ENCODE measurements around the gene STAU1. TPM values are rescaled to one million over a fixed set of nuclear protein-coding genes. Genes with fewer than 3 reads are reported as not detected.
A peak's percentile ranks its signal among the peaks of the same experiment; 100 is the strongest.

STAU1 gene
- total and polyA plus RNA-seq, 2 experiments from 2014 or later, result 59.4 to 78.2 TPM

DNA sequence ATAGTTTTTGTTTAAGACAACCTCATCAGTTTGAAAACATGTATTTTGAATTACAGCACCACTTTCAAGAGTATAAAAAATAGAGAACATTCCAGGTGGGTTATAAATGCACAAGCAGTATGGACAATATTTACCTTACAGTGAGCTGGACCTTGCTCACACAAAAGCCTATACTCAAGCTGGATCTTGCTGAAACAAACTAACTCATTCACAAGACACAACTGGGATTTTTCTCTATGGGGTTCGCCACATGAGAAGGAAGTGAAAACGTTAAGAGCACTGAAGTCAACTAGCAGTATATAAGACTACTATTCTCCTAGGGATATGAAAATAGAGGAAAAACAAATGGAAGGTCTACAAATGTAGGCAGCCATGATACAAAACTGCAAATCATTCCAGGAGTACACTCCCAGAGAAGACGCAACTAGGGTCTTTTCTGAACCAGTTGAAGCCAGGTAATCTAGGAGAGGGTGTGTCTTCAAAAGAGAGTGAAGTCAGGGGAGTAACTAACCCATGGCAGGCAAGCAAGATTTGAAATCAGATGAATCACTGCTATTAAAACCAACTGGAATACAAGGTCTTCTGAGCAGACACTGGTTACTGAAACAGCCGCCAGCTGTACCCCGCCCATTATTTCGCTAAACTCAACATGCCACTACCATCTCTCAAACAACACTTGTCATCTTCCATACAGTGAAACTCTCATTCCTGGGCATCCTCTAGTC, 26.5 kb downstream of the STAU1 start:
- Histone ChIP-seq H3K27ac (no peak overlapping the region), H3K79me2 (ENCODE audit: insufficient read depth) (peaks cover 100% of the 10 kb centered on the region), H3K4me3 (no peak overlapping the region), H3K36me3 (ENCODE audit: low read depth) (peaks cover 8% of the 10 kb centered on the region; the same call in 1 of the 2 replicates), H3F3A (ENCODE audit: insufficient read depth) (peaks cover 3% of the 10 kb centered on the region; the same call in 1 of the 2 replicates), H3K9me3 (ENCODE audit: low read depth) (no peaks in the 10 kb centered on the region), H2AFZ (no peak overlapping the region), H3K4me1 (ENCODE audit: insufficient read depth) (peaks cover 2% of the 10 kb centered on the region; the same call in 1 of the 2 replicates), H3K27me3 (replicated peaks; ENCODE audit: insufficient read depth) (no peaks in the 10 kb centered on the region), H3K9me2 (ENCODE audit: insufficient read depth) (no peaks in the 10 kb centered on the region), H4K20me1 (ENCODE audit: insufficient read depth) (0 out of 2 replicates have a peak, but pooled peaks cover 9% of the 10 kb centered on the region), H3K4me2 (ENCODE audit: unreplicated experiment) (no peak overlapping the region), H3K9ac (no peak overlapping the region)
- TF ChIP-seq EZH2phosphoT487 (IDR thresholded peaks at IDR 0.05; ENCODE audit: insufficient read depth, low read depth), result no peak
- no peak for TF ChIP-seq EZH2 (IDR thresholded peaks at IDR 0.05; ENCODE audit: insufficient read depth, poor library complexity, severe bottlenecking)
- DNase-seq, result peak; percentile 23
- in situ Hi-C loops (cut with MboI), result no loop called here
- WGBS, 2 experiments (ENCODE audit: low coverage in 1 of 2, low lambda C conversion rate in 2 of 2, missing lambda C conversion rate in 2 of 2), result 77 to 82% methylated on average over 6 of the region's 6 CpGs

DNA sequence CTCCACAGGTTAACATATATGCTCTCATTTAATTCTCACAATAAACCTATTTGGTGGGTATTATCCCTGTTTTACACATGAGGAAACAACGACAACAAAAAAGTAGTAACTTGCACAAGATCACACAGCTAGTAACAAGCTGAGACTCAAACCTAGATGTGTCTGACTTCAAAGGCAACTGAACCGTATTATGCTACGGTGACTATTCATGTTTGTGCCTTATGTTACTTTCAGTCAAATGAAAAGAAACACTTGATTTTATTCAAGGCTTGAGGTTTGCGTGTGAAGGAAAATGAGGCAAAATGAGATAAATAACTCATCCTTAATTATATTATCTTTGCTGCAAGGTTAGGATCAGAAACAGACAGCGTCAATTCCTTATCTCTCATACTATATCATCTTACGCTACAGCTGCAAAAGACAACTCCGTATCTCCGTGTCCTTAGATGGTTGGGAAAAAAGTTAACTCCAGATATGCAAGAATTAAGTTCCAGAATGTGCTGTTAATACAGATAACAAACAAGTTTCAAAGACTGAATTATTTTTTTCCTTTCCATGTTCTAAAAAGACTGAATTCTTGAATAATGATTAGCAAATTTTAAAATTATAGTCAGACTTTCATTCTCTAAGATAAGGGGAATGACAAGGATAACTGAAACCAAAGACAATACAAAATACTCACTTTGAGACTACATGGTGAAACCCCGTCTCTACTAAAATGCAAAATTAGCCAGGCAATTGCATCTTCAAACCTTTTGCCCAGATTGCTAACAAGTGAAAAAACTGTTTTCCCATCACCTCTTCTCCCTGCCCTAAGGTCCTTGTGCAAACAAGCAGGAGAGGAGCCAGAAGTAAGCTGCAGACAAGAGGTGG, 27.8 kb downstream of the STAU1 start:
- Histone ChIP-seq H3K79me2 (ENCODE audit: insufficient read depth) (peaks cover 100% of the 10 kb centered on the region), H3K27ac (no peak overlapping the region), H3F3A (ENCODE audit: insufficient read depth) (0 out of 2 replicates have a peak, but pooled peaks cover 4% of the 10 kb centered on the region), H3K27me3 (replicated peaks; ENCODE audit: insufficient read depth) (no peaks in the 10 kb centered on the region), H3K9me3 (ENCODE audit: low read depth) (no peaks in the 10 kb centered on the region), H3K36me3 (ENCODE audit: low read depth) (peaks cover 3% of the 10 kb centered on the region; the same call in 1 of the 2 replicates), H3K4me2 (ENCODE audit: unreplicated experiment) (no peak overlapping the region), H3K9ac (no peak overlapping the region), H3K4me3 (no peak overlapping the region), H2AFZ (no peak overlapping the region), H4K20me1 (ENCODE audit: insufficient read depth) (no peaks in the 10 kb centered on the region), H3K9me2 (ENCODE audit: insufficient read depth) (no peaks in the 10 kb centered on the region), H3K4me1 (ENCODE audit: insufficient read depth) (no peaks in the 10 kb centered on the region)
- WGBS, 2 experiments (ENCODE audit: low coverage in 1 of 2, low lambda C conversion rate in 2 of 2, missing lambda C conversion rate in 2 of 2), result 87 to 88% methylated on average over 9 of the region's 9 CpGs
- TF ChIP-seq EZH2 (IDR thresholded peaks at IDR 0.05; ENCODE audit: insufficient read depth, poor library complexity, severe bottlenecking) (no peak), EZH2phosphoT487 (IDR thresholded peaks at IDR 0.05; ENCODE audit: insufficient read depth, low read depth) (no peak)
- DNase-seq, result no peak
- in situ Hi-C loops (cut with MboI), result no loop called here

DNA sequence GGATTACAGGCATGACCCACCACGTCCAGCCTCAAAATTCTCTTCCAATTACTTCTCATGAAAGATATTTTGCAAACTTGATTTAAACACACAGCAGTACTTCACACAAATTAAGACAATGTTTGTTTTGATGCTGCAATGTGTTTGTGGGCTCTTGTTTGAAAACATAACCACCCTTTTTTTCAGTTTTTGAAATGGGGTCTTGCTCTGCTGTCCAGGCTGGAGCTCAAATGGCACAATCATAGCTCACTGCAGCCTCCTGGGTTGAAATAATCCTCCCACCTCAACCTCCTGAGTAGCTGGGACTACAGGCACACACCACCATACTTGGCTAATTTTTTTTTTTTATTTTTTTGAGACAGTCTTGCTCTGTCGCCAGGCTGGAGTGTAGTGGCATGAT, 31.0 kb downstream of the STAU1 start:
- DNase-seq, result no peak
- in situ Hi-C loops (cut with MboI), result no loop called here
- H3K36me3 ChIP-seq (ENCODE audit: low read depth), result 0 out of 2 replicates have a peak, but pooled peaks cover 3% of the 10 kb centered on the region
- no peaks in the 10 kb centered on the region for H4K20me1 ChIP-seq (ENCODE audit: insufficient read depth)
- H3K9ac ChIP-seq, result no peak overlapping the region
- peaks cover 96% of the 10 kb centered on the region for H3K79me2 ChIP-seq (ENCODE audit: insufficient read depth)
- H3K27me3 ChIP-seq (replicated peaks; ENCODE audit: insufficient read depth), result no peaks in the 10 kb centered on the region
- no peak overlapping the region for H3K4me2 ChIP-seq (ENCODE audit: unreplicated experiment)
- H3K27ac ChIP-seq, result no peak overlapping the region
- no peak overlapping the region for H3K4me3 ChIP-seq
- no peaks in the 10 kb centered on the region for H3K9me3 ChIP-seq (ENCODE audit: low read depth)
- H2AFZ ChIP-seq, result no peak overlapping the region
- TF ChIP-seq EZH2 (IDR thresholded peaks at IDR 0.05; ENCODE audit: insufficient read depth, poor library complexity, severe bottlenecking), result no peak
- TF ChIP-seq EZH2phosphoT487 (IDR thresholded peaks at IDR 0.05; ENCODE audit: insufficient read depth, low read depth), result no peak
- no peaks in the 10 kb centered on the region for H3K9me2 ChIP-seq (ENCODE audit: insufficient read depth)
- H3F3A ChIP-seq (ENCODE audit: insufficient read depth), result 0 out of 2 replicates have a peak, but pooled peaks cover 4% of the 10 kb centered on the region
- 96 to 100% methylated on average over 2 of the region's 2 CpGs for WGBS, 2 experiments (ENCODE audit: low coverage in 1 of 2, low lambda C conversion rate in 2 of 2, missing lambda C conversion rate in 2 of 2)
- H3K4me1 ChIP-seq (ENCODE audit: insufficient read depth), result no peaks in the 10 kb centered on the region

DNA sequence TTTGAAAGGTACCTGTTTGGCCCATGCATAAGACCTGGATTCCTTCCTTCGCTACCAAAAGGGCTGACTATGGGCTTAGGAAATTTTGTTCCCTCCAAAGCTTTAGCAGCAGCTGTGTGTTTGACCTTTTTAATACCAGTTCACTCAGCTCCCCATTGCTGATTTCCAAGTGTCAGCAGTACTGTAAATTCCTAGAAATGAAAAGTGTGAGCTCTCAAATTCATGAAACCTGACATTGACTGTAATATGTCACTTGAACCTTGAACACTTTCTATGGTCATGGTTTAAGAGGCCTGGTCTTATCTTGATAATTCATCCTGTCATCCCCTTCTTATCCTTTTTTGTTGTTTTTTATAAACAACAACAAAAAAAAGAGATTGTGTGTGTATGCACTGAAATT, 31.7 kb downstream of the STAU1 start:
- Histone ChIP-seq H4K20me1 (ENCODE audit: insufficient read depth) (no peaks in the 10 kb centered on the region), H3K27me3 (replicated peaks; ENCODE audit: insufficient read depth) (no peaks in the 10 kb centered on the region), H2AFZ (no peak overlapping the region), H3K9me3 (ENCODE audit: low read depth) (no peaks in the 10 kb centered on the region), H3K4me3 (no peak overlapping the region), H3K27ac (no peak overlapping the region), H3K9ac (no peak overlapping the region), H3K9me2 (ENCODE audit: insufficient read depth) (no peaks in the 10 kb centered on the region), H3K36me3 (ENCODE audit: low read depth) (peaks cover 8% of the 10 kb centered on the region), H3K79me2 (ENCODE audit: insufficient read depth) (peaks cover 96% of the 10 kb centered on the region), H3K4me2 (ENCODE audit: unreplicated experiment) (no peak overlapping the region), H3F3A (ENCODE audit: insufficient read depth) (0 out of 2 replicates have a peak, but pooled peaks cover 4% of the 10 kb centered on the region), H3K4me1 (ENCODE audit: insufficient read depth) (no peaks in the 10 kb centered on the region)
- TF ChIP-seq EZH2phosphoT487 (IDR thresholded peaks at IDR 0.05; ENCODE audit: insufficient read depth, low read depth) (no peak), EZH2 (IDR thresholded peaks at IDR 0.05; ENCODE audit: insufficient read depth, poor library complexity, severe bottlenecking) (no peak)
- in situ Hi-C loops (cut with MboI), result no loop called here
- no peak for DNase-seq
- 94 to 100% methylated on average over 1 of the region's 1 CpG for WGBS, 2 experiments (ENCODE audit: low coverage in 1 of 2, low lambda C conversion rate in 2 of 2, missing lambda C conversion rate in 2 of 2)

Measured in GM23248 (cell line).